Measurements from ENCODE around the gene SLC66A1. TPM values are rescaled to one million over a fixed set of nuclear protein-coding genes. Genes with fewer than 3 reads are reported as not detected.

The SLC66A1 gene
- total RNA-seq, 2 experiments from 2014 or later: 8.0 to 8.6 TPM

GRCh38 chr1:19310061-19310460 is 2.1 kb upstream of the SLC66A1 start:
- CTCF ChIA-PET: interaction anchor here (1.3 to 1.6 kb wide), 2 partner anchors 272 to 343 kb away, joined by 3 to 5 read pairs; no protein-coding TSS in a partner anchor

DNA sequence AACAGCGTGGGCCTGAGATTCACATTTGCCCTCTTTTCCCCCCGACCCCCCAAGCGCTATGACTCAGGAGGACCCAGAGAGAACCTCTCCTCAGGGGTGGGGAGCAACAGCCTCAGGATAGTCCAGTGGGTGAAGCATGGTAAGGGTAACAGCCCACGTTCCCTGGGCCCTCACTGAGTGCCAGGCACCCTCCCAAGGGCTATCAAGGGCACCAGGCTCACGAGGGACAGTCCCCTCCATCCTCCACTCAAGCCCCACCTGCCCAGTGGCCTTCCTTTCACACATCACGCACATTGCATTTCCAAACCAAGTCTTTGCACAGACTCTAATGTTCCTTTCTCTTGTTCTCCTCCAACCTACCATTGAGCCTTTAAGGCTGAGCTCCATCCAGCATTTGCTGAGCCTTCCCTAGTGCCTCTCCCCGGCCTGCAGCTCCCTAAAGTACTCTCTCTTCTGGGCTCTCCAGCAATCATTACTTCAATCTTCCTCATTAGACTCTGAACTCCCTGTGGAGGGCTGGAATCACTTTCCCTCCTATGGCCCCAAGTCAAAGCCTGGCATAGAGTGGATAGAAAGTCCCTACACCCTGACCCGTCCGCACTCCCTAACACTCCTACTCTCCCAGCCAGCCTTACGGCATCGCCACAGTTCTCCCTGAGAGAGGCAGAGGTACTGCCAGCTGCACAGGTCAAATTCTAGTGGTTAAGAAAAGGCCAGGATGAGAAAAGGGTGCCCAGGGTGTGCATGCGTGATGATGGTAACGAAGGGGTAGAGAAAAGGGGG is 1.2 kb upstream of the SLC66A1 start:
- CTCF ChIA-PET: interaction anchor here (1.6 kb wide), 1 partner anchor 271 kb away, joined by 5 read pairs; no protein-coding TSS in a partner anchor
- H3K27ac Mint-ChIP-seq: peak overlapping the region; percentile 70
- DNase-seq (no peak), ATAC-seq (no peak)
- no peaks in the 10 kb centered on the region for H3K27me3 Mint-ChIP-seq
- H3K4me3 Mint-ChIP-seq: peak overlapping the region; percentile 78
- H3K4me1 Mint-ChIP-seq: peaks cover 39% of the 10 kb centered on the region
- peaks cover 5% of the 10 kb centered on the region for H3K36me3 Mint-ChIP-seq
- H3K9me3 Mint-ChIP-seq (ENCODE audit: low read depth): no peaks in the 10 kb centered on the region

More at GRCh38 chr1:19310061-19310460, 2.1 kb upstream of the SLC66A1 start:
- Mint-ChIP-seq H3K27me3 (no peaks in the 10 kb centered on the region), H3K9me3 (ENCODE audit: low read depth) (no peaks in the 10 kb centered on the region), H3K4me1 (peaks cover 30% of the 10 kb centered on the region), H3K36me3 (peaks cover 7% of the 10 kb centered on the region), H3K4me3 (no peak overlapping the region), H3K27ac (no peak overlapping the region)
- no peak for ATAC-seq
- no peak for DNase-seq

GRCh38 chr1:19311503-19311930 is 609 bp upstream of the SLC66A1 start:
- peaks cover 5% of the 10 kb centered on the region for H3K36me3 Mint-ChIP-seq

DNA sequence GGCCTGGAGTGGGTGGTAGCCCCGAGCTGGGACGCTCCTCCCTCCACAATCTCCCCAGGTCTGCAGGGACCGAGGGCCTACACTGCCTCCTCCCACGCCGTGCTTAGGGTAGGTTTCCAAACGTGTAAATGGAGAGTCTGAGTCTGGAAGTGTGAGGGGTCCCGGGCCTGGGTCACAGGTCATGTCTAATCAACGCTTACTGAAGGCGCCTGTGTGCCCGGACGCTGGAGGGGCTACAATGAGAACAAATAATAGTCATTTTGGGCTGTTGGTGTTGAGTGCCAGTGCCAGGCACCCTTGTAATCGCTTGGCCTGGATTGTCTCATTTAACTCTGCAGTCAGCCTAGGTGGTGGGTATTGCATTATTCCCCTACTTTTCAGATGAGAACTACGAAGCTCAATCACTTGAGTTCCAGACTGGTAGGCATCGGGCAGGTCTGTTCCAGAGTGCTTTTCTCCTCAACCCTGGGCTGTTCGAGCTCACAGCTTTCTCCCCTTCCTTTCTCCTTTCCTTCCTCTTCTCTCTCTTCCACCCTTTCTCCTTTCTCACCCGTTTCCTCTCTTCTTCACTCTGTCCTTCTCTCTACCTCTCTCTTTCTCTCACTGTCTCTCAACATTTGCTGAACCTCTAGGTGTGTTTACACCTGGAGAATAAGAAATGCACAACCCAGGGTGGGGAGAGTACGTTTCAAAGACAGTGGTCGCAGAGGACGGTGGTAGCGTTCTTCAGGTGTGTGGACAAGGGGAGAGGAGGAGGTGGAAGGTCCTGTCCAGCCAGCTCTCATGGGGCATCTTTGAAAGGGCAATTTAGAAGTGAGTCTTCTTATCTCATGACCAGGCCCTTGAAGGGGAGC is 883 bp downstream of the SLC66A1 start:
- DNase-seq (no peak), ATAC-seq (peak; percentile 4)
- Mint-ChIP-seq H3K36me3 (no peaks in the 10 kb centered on the region), H3K27ac (peak overlapping the region; percentile 9), H3K27me3 (no peaks in the 10 kb centered on the region), H3K4me1 (peaks cover 45% of the 10 kb centered on the region), H3K4me3 (peak overlapping the region; percentile 72), H3K9me3 (ENCODE audit: low read depth) (no peaks in the 10 kb centered on the region)
- CTCF ChIA-PET: interaction anchor here (0.5 to 1.9 kb wide), 4 partner anchors 11 to 349 kb away, joined by 3 to 6 read pairs (median 4); a partner anchor contains a TSS

More at GRCh38 chr1:19311503-19311930, 609 bp upstream of the SLC66A1 start:
- CTCF ChIA-PET: interaction anchor here (1.2 to 1.8 kb wide), 2 partner anchors 286 to 350 kb away, joined by 3 to 4 read pairs; a partner anchor contains a TSS
- peak overlapping the region; percentile 70 for H3K27ac Mint-ChIP-seq
- H3K4me1 Mint-ChIP-seq: peaks cover 45% of the 10 kb centered on the region
- DNase-seq (no peak), ATAC-seq (peak; percentile 24)
- no peaks in the 10 kb centered on the region for H3K9me3 Mint-ChIP-seq (ENCODE audit: low read depth)
- no peaks in the 10 kb centered on the region for H3K27me3 Mint-ChIP-seq
- H3K4me3 Mint-ChIP-seq: peak overlapping the region; percentile 78

DNA sequence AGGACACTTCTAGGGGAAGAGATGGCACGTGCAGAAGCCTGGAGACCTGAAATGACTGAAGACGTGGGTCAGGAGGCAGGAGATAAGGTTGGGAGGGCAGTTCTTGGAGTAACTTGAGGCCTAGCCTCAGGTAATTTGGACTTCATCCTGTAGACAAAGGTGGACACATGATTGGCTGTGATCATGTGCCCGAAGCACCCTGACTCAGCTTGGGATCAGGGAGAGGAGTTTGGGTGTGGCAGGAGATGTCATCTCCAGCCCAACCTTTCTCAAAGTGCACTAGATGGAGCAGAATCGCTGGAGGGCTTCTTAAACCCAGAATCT is 1.5 kb downstream of the SLC66A1 start:
- CTCF ChIA-PET: interaction anchor here (0.5 to 1.9 kb wide), 3 partner anchors 11 to 284 kb away, joined by 3 to 6 read pairs (median 4); a partner anchor contains a TSS
- Mint-ChIP-seq H3K9me3 (ENCODE audit: low read depth) (no peaks in the 10 kb centered on the region), H3K4me3 (peak overlapping the region; percentile 72), H3K27me3 (no peaks in the 10 kb centered on the region), H3K27ac (no peak overlapping the region), H3K4me1 (peaks cover 45% of the 10 kb centered on the region), H3K36me3 (no peaks in the 10 kb centered on the region)
- DNase-seq: no peak
- ATAC-seq: no peak

DNA sequence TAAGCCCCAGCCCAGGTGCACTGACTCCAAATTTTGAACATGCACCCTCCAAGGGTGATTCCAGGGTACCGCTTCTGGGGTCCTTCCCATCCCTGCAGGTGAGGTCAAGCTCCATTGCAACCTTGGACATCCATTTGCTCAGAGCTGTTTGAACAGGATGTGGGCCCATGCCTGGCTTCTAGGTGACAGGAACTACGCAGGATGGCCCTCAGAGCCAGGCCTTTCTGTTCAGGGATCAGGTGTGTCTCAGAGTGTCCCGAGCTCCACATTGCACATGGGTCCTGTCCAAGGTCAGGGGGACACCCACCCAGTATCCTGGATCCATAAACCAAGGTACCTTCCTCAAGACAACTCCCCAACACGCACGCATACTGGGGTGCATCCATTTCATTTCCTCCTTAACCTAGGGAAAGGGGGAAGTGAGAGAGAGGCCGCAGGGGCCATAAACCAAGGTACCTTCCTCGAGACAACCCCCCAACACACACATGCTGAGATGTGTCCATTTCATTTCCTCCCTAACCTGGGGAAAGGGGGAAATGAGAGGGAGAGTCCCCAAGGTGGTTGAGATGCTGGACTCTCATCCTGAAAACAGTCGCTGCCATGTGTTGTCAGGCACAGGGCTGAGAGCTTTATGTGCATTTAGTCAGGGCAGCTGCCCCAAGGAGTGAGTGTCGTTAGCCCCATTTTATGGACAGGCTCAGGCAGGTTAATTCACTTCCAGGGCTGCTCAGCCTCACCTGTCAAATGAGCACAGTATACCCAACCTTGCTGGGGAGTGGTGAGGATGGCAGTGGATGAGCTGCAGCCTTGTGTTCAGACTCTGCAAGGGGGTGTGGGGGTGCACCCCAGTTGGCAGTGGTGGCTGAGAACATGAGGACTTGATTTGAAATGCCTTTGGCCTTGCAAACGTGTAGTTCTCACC is 2.1 kb downstream of the SLC66A1 start:
- no peak for DNase-seq

DNA sequence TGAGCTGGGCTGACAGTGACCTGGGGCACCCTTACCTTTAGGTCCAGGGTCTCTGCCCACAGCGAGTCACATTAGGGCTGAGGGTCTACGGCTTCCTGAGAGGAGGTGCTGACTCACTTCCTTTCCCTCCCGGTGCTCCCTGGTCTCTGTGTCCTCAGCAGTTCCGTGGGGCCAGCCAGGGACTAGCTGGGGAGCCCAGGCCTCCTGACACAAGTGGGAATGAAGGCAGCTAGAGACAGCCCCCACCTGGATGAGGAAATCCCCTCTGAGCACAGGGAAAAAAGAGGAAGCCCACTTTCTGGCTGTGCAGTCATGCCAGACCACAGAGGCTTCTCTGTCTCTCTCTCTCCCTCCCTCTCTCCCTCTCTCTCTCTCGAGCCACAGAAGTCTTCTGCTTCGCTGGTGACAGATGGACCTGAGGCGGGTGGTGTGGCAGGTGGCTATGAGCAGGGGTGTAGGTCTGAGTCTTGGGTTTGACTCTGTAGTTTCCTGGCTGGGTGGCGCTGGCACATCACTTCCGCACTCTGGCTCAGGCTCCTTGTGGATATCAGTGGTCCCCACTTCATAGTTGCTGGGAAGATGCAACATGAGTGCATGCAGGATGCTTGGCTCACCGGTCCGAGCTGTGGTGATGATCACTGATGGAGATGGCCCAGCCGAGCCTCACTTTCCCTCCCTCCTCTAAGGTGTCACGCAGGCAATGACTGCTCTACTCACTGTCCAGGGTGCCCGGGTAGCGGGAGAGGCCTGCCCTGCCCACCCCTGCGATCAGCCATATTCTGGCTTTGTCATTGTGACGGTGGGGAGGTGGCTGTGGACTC is 3.5 kb downstream of the SLC66A1 start:
- peak overlapping the region; percentile 64 for H3K27ac Mint-ChIP-seq
- H3K27me3 Mint-ChIP-seq: no peaks in the 10 kb centered on the region
- no peak overlapping the region for H3K4me3 Mint-ChIP-seq
- no peaks in the 10 kb centered on the region for H3K9me3 Mint-ChIP-seq (ENCODE audit: low read depth)
- CTCF ChIA-PET: interaction anchor here (0.6 to 1.9 kb wide), 2 partner anchors 26 to 182 kb away, joined by 3 to 6 read pairs; no protein-coding TSS in a partner anchor
- no peaks in the 10 kb centered on the region for H3K36me3 Mint-ChIP-seq
- DNase-seq (no peak), ATAC-seq (no peak)
- H3K4me1 Mint-ChIP-seq: peaks cover 41% of the 10 kb centered on the region

More for the DNA sequence above, 2.1 kb downstream of the SLC66A1 start:
- Mint-ChIP-seq H3K27me3 (no peaks in the 10 kb centered on the region), H3K27ac (no peak overlapping the region), H3K36me3 (no peaks in the 10 kb centered on the region), H3K4me3 (no peak overlapping the region), H3K4me1 (peaks cover 45% of the 10 kb centered on the region), H3K9me3 (ENCODE audit: low read depth) (no peaks in the 10 kb centered on the region)
- CTCF ChIA-PET: interaction anchor here (0.6 to 1.9 kb wide), 2 partner anchors 27 to 184 kb away, joined by 3 to 6 read pairs; no protein-coding TSS in a partner anchor
- ATAC-seq: no peak

DNA sequence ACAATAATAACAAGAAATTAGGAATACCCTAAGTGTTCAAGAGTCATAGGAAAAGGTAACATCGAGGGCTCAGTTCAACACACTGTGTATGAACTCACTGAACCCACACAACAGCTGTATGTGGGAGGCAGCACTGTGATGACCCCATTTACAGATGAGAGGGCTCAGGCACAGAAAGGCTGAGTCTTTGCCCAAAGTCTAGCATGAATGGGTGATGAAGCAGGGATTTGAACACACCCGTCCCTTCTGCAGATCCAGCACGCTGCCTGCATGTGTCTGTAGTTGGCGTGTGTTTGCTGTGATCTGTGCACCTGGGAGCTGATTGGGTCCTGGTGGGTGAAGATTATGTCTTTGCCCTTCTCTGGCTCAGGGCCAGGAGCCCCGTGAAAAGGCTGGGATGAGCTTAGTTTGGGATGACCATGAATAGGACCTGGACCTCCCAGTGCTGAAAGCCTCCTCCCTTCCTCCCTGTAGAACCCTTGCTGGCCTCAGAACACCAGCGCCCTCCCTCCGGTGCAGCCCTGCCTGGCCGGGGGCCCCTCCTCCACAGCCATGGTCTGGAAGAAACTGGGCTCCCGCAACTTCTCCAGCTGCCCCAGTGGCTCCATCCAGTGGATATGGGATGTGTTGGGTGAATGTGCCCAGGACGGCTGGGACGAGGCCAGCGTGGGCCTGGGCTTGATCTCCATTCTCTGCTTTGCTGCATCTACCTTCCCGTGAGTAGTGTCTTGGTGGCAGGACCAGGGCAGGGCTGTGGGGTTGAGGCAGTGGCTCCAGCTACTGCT is 5.2 kb downstream of the SLC66A1 start:
- no peak for ATAC-seq
- H3K4me3 Mint-ChIP-seq: no peak overlapping the region
- no peak overlapping the region for H3K27ac Mint-ChIP-seq
- H3K36me3 Mint-ChIP-seq: no peaks in the 10 kb centered on the region
- H3K27me3 Mint-ChIP-seq: no peaks in the 10 kb centered on the region
- CTCF ChIA-PET: no interaction called here
- no peaks in the 10 kb centered on the region for H3K9me3 Mint-ChIP-seq (ENCODE audit: low read depth)
- peaks cover 34% of the 10 kb centered on the region for H3K4me1 Mint-ChIP-seq
- no peak for DNase-seq

DNA sequence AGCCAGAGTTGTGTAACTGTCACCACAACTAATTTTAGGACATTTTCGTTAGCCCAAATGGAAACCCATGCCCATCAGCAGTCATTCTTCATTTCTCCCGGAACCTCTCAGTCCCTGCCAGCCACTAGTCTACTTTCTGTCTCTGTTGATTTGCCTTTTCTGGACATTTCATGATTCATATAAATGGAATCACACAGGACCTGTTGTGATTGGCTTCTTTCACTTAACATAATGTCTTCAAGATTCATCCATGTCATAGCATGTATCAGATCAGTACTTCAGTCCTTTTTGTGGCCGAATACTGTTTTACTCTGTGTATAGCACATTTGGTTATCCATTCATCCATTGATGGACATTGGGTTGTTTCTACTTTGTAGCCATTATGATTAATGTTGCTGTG is 7.1 kb downstream of the SLC66A1 start:
- CTCF ChIA-PET: no interaction called here
- no peak for ATAC-seq
- H3K27ac Mint-ChIP-seq: no peak overlapping the region
- no peaks in the 10 kb centered on the region for H3K27me3 Mint-ChIP-seq
- H3K4me3 Mint-ChIP-seq: no peak overlapping the region
- DNase-seq: no peak
- no peaks in the 10 kb centered on the region for H3K9me3 Mint-ChIP-seq (ENCODE audit: low read depth)
- peaks cover 22% of the 10 kb centered on the region for H3K4me1 Mint-ChIP-seq
- no peaks in the 10 kb centered on the region for H3K36me3 Mint-ChIP-seq

DNA sequence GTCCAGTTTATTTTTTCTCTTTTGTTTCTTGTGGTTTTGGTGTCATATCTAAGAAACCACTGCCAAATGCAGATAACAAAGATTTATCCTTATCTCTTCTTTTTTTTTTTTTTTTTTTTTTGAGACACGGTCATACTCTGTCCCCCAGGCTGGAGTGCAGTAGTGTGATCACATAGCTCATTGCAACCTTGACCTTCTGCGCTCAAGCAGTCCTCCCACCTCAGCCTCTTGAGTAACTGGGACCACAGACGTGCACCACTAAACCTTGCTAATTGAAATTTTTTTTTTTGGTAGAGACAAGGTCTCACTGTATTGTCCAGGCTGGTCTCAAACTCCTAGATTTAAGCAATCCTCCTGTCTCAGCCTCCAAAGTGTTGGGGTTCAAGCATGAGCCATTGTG is 8.9 kb downstream of the SLC66A1 start:
- H3K27me3 Mint-ChIP-seq: no peaks in the 10 kb centered on the region
- CTCF ChIA-PET: interaction anchor here (1.2 to 1.3 kb wide), 2 partner anchors 23 to 260 kb away, joined by 3 read pairs; no protein-coding TSS in a partner anchor

DNA sequence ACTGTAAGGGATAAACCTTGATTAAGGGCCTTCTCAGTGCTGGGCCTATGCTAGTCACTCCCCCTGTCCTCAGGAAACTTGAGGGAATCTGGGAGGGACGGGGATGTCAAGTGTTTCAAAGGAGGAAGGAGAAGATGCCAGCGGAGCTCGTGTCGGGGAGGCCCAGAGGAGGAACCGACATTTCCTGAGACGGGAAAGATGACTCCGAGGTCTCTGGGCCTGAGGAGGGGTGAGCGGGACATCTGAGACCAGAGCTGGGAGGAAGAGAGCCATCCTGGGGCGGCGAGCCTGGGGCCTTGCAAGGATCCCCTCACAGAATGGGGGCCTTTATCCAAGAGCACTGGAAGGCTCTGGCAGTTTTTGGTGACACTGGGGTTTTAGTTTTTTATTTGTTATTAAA is 10.4 kb downstream of the SLC66A1 start:
- no peaks in the 10 kb centered on the region for H3K4me1 Mint-ChIP-seq
- no peaks in the 10 kb centered on the region for H3K36me3 Mint-ChIP-seq
- no peak overlapping the region for H3K27ac Mint-ChIP-seq
- no peak for ATAC-seq
- no peak overlapping the region for H3K4me3 Mint-ChIP-seq
- no peak for DNase-seq
- no peaks in the 10 kb centered on the region for H3K9me3 Mint-ChIP-seq (ENCODE audit: low read depth)
- CTCF ChIA-PET: no interaction called here
- no peaks in the 10 kb centered on the region for H3K27me3 Mint-ChIP-seq

More for the DNA sequence above, 8.9 kb downstream of the SLC66A1 start:
- H3K4me3 Mint-ChIP-seq: no peak overlapping the region
- H3K4me1 Mint-ChIP-seq: peaks cover 5% of the 10 kb centered on the region
- no peak for ATAC-seq
- H3K27ac Mint-ChIP-seq: no peak overlapping the region
- DNase-seq: no peak
- no peaks in the 10 kb centered on the region for H3K9me3 Mint-ChIP-seq (ENCODE audit: low read depth)
- H3K36me3 Mint-ChIP-seq: no peaks in the 10 kb centered on the region

Data from activated CD8-positive, alpha-beta memory T cell treated with anti-CD3 and anti-CD28 coated beads, Interleukin-2, amount 10 ng/mL, durations not matched to agents 7 days and 5 days (primary cell).